HepG2 (cell line): ENCODE measurements around the gene CEP131. TPM values are rescaled to one million over a fixed set of nuclear protein-coding genes. Genes with fewer than 3 reads are reported as not detected.
A peak's percentile ranks its signal among the peaks of the same experiment; 100 is the strongest.

Source experiments
- CREBL2 ChIP-seq: sonication (generic); formaldehyde crosslinking; IDR thresholded peaks from 2 replicates; pipeline ENCODE4 v1.8.1; 2023; ENCODE audit warnings: missing genetic modification reagents, mild to moderate bottlenecking, borderline replicate concordance
- KDM4B ChIP-seq: sonication (generic); formaldehyde crosslinking; IDR thresholded peaks from 2 replicates; pipeline ENCODE4 v1.4.0; 2020; ENCODE audit warnings: missing genetic modification reagents
- SALL1 ChIP-seq: sonication (generic); formaldehyde crosslinking; IDR thresholded peaks from 2 replicates; pipeline ENCODE4 v1.8.0; 2022; ENCODE audit warnings: mild to moderate bottlenecking, missing genetic modification reagents
- SAP130 ChIP-seq: IDR thresholded peaks from 2 replicates; pipeline ENCODE4 v1.6.1; 2016; ENCODE audit warnings: low read depth
- SOX13 ChIP-seq, 3 experiments: fragments of 450-650 bp in 1 of 3; sonication (generic) in 1 of 3; formaldehyde crosslinking in 1 of 3; IDR thresholded peaks in 2 of 3; conservative IDR thresholded peaks in 1 of 3; 2 replicates each; pipeline versions ENCODE4 v1.5.0 to v1.6.1; 2016 to 2020; ENCODE audit warnings: antibody characterized with exemption in 1 of 3, mild to moderate bottlenecking in 1 of 3, missing compliant biosample characterization in 1 of 3, missing genetic modification reagents in 1 of 3, moderate library complexity in 1 of 3
- SOX5 ChIP-seq: IDR thresholded peaks from 2 replicates; pipeline ENCODE4 v1.6.1; 2016; ENCODE audit warnings: borderline replicate concordance
- TRIM22 ChIP-seq: fragments of 450-650 bp; IDR thresholded peaks from 2 replicates; pipeline ENCODE4 v1.6.1; 2017
- ZBTB2 ChIP-seq: sonication (generic); formaldehyde crosslinking; IDR thresholded peaks from 2 replicates; pipeline ENCODE4 v1.8.0; 2022; ENCODE audit warnings: low read depth, missing genetic modification reagents
- ZNF12 ChIP-seq: sonication (generic); formaldehyde crosslinking; IDR thresholded peaks from 2 replicates; pipeline ENCODE4 v1.5.0; 2020; ENCODE audit warnings: missing genetic modification reagents
- ZNF451 ChIP-seq: sonication (generic); formaldehyde crosslinking; IDR thresholded peaks from 2 replicates; pipeline ENCODE4 v1.5.0; 2020; ENCODE audit warnings: mild to moderate bottlenecking, missing genetic modification reagents
- polyA plus RNA-seq, 8 experiments: library from polyadenylated mRNA; depleted of rRNA in 3 of 8; stranded (reverse) in 7 of 8; unstranded in 1 of 8; fragments of >200 nt; fragmentation: Illumina TruSeq in 4 of 8; extraction: Trizol in 4 of 8; gene quantifications; 2 replicates each; pipeline versions ENCODE4 v1.2.1 to v1.2.3, GENCODE V29; 2011 to 2016; ENCODE audit warnings: low read depth in 4 of 8, missing spikeins in 1 of 8, mixed read lengths in 1 of 8; ENCODE audit not compliant: insufficient read depth in 1 of 8
- total RNA-seq, 5 experiments: library from RNA; depleted of rRNA; stranded (reverse); fragments of >200 nt; fragmentation: Illumina TruSeq; extraction: Trizol; gene quantifications; 2 replicates each; pipeline ENCODE4 v1.2.3, GENCODE V29; 2016; ENCODE audit warnings: low read depth in 1 of 5

The CEP131 gene
- total and polyA plus RNA-seq, 2 of the 13 experiments (the other 11 are each of a cell fraction or from before 2014, with no cell fraction given): 5.0 to 16.8 TPM

- TF ChIP-seq KDM4B (CRISPR knock-in tag): no peak
- TF ChIP-seq SOX5: peak; percentile 66
- no peak for TF ChIP-seq ZBTB2 (CRISPR knock-in tag)
- no peak for TF ChIP-seq ZNF12 (CRISPR knock-in tag)
- TF ChIP-seq CREBL2 (CRISPR knock-in tag): no peak
- TF ChIP-seq TRIM22: no peak
- TF ChIP-seq SOX13 (IDR thresholded peaks at IDR 0.05): no peak
- peak in 1 of 2 experiments; percentile 55; a peak in 1 of 4 replicates for TF ChIP-seq SOX13 (CRISPR knock-in tag; conservative IDR thresholded peaks at IDR 0.05 in 1 of 2, IDR thresholded peaks at IDR 0.05 in 1 of 2)
- no peak for TF ChIP-seq ZNF451 (CRISPR knock-in tag)
- TF ChIP-seq SALL1 (CRISPR knock-in tag): peak; percentile 34; the same call in 1 of the 2 replicates
- 0 out of 2 replicates have a peak, but pooled peaks have one; percentile 33 for TF ChIP-seq SAP130 (CRISPR knock-in tag)
Observed at GRCh38 chr17:81171941-81172340, 50.8 kb downstream of the CEP131 start (continued).
